ENCODE results near the gene CMSS1.

GRCh38 chr3:100067589-100067988, 249.9 kb downstream of the CMSS1 start:
- TF ChIP-seq CTCF (IDR thresholded peaks at IDR 0.05), result no peak
- TF ChIP-seq POLR2A (IDR thresholded peaks at IDR 0.05), result no peak
